Pulmonary artery endothelial cell (primary cell): ENCODE data around the gene CACFD1. TPM values are rescaled to one million over a fixed set of nuclear protein-coding genes. Genes with fewer than 3 reads are reported as not detected.

ENCODE experiments used
- DNase-seq: peaks from one replicate; pipeline ENCODE4 v3.0.0-alpha.2; 2011; ENCODE audit warnings: low read depth, low spot score
- total RNA-seq: library from RNA; depleted of rRNA; stranded (reverse); fragments of >200 nt; gene quantifications from 2 replicates; pipeline ENCODE4 v1.2.3, GENCODE V29; 2014

The CACFD1 gene
- total RNA-seq, 1 donor from 2014 or later: 6.1 TPM

GRCh38 chr9:133496861-133497842, 37.4 kb downstream of the CACFD1 start:
- DNase-seq: no peak

- no peak for DNase-seq
Measured at GRCh38 chr9:133499132-133499891, 39.5 kb downstream of the CACFD1 start.

- DNase-seq: no peak
Measured at GRCh38 chr9:133499892-133500270, 40.1 kb downstream of the CACFD1 start.

- no peak for DNase-seq
Measured at GRCh38 chr9:133502112-133502511, 42.3 kb downstream of the CACFD1 start.

- no peak for DNase-seq
Measured at GRCh38 chr9:133505186-133505830, 45.5 kb downstream of the CACFD1 start.

- DNase-seq: no peak
Measured at GRCh38 chr9:133505901-133506652, 46.3 kb downstream of the CACFD1 start.

- no peak for DNase-seq
Measured at GRCh38 chr9:133506653-133507038, 46.9 kb downstream of the CACFD1 start.

- no peak for DNase-seq
Measured at GRCh38 chr9:133507246-133507965, 47.6 kb downstream of the CACFD1 start.

- no peak for DNase-seq
Measured at GRCh38 chr9:133508046-133508445, 48.3 kb downstream of the CACFD1 start.

- no peak for DNase-seq
Measured at GRCh38 chr9:133509179-133510083, 49.7 kb downstream of the CACFD1 start.

GRCh38 chr9:133510926-133511505, 51.2 kb downstream of the CACFD1 start:
- DNase-seq: no peak

- DNase-seq: no peak
Measured at GRCh38 chr9:133511607-133512006, 51.8 kb downstream of the CACFD1 start.

GRCh38 chr9:133512253-133513213, 52.8 kb downstream of the CACFD1 start:
- DNase-seq: no peak

GRCh38 chr9:133513214-133514100, 53.7 kb downstream of the CACFD1 start:
- DNase-seq: no peak

GRCh38 chr9:133514460-133515239, 54.9 kb downstream of the CACFD1 start:
- no peak for DNase-seq

- DNase-seq: no peak
Measured at GRCh38 chr9:133515240-133515610, 55.4 kb downstream of the CACFD1 start.
